Measurements from ENCODE around the gene SHISAL1. TPM values are rescaled to one million over a fixed set of nuclear protein-coding genes. Genes with fewer than 3 reads are reported as not detected.

SHISAL1 gene
- total and polyA plus RNA-seq, 2 donors (not counting 3 experiments of a cell fraction or from before 2014, with no cell fraction given), result 0.01 to 0.07 TPM

GRCh38 chr22:44217346-44217745 is 95.4 kb downstream of the SHISAL1 start:
- H3K4me3 ChIP-seq (replicated peaks in 1 of 3; ENCODE audit: insufficient read depth in 1 of 3, low read depth in 1 of 3, low read length in 3 of 3), result no peak overlapping the region
- H3K4me1 ChIP-seq (ENCODE audit: control insufficient read depth, extremely low read depth, insufficient read depth, low read length), result no peaks in the 10 kb centered on the region
- H3K9me3 ChIP-seq (replicated peaks; ENCODE audit: control insufficient read depth, insufficient read depth, low read length), result no peaks in the 10 kb centered on the region
- POLR2A ChIA-PET, result interaction anchor here (0.5 kb wide), 1 partner anchor 42 kb away, joined by 10 read pairs; no protein-coding TSS in a partner anchor
- TF ChIP-seq, protein P1, sequence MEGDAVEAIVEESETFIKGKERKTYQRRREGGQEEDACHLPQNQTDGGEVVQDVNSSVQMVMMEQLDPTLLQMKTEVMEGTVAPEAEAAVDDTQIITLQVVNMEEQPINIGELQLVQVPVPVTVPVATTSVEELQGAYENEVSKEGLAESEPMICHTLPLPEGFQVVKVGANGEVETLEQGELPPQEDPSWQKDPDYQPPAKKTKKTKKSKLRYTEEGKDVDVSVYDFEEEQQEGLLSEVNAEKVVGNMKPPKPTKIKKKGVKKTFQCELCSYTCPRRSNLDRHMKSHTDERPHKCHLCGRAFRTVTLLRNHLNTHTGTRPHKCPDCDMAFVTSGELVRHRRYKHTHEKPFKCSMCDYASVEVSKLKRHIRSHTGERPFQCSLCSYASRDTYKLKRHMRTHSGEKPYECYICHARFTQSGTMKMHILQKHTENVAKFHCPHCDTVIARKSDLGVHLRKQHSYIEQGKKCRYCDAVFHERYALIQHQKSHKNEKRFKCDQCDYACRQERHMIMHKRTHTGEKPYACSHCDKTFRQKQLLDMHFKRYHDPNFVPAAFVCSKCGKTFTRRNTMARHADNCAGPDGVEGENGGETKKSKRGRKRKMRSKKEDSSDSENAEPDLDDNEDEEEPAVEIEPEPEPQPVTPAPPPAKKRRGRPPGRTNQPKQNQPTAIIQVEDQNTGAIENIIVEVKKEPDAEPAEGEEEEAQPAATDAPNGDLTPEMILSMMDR (IDR thresholded peaks at IDR 0.05; ENCODE audit: extremely low read depth in 1 of 2, insufficient read depth in 1 of 2, low read depth in 1 of 2, low read length in 2 of 2), result no peak
- no peak for TF ChIP-seq POLR2AphosphoS5 (IDR thresholded peaks at IDR 0.05; ENCODE audit: insufficient read depth, low read depth, low read length)
- no peak for TF ChIP-seq FOS (IDR thresholded peaks at IDR 0.05; ENCODE audit: borderline replicate concordance, insufficient read depth, low read length)
- TF ChIP-seq POLR2A (IDR thresholded peaks at IDR 0.05; ENCODE audit: low read depth, low read length), result no peak
- TF ChIP-seq JUN (IDR thresholded peaks at IDR 0.05; ENCODE audit: borderline replicate concordance, insufficient read depth, insufficient read length, low read depth), result no peak
- no peak for TF ChIP-seq GATA2 (IDR thresholded peaks at IDR 0.05; ENCODE audit: insufficient read depth, insufficient read length, low read depth, low read length)
- no peak for TF ChIP-seq EZH2 (IDR thresholded peaks at IDR 0.05; ENCODE audit: borderline replicate concordance, low read depth, low read length, severe bottlenecking)
- no peak for TF ChIP-seq MAX (IDR thresholded peaks at IDR 0.05; ENCODE audit: insufficient read depth, insufficient read length)
- TF ChIP-seq MYC (IDR thresholded peaks at IDR 0.05; ENCODE audit: low read depth, low read length), result no peak
- H3K36me3 ChIP-seq (ENCODE audit: control insufficient read depth in 2 of 2, extremely low read depth in 1 of 2, insufficient read depth in 2 of 2, low read length in 2 of 2), result no peaks in the 10 kb centered on the region
- BruUV-seq (replicated peaks), result no TSS peak
- H3K9ac ChIP-seq (replicated peaks; ENCODE audit: extremely low read depth, insufficient read depth, low read length), result no peak overlapping the region
- no peak for DNase-seq (ENCODE audit: low read depth, low spot score)
- dilution Hi-C loops (cut with MboI; ENCODE audit: extremely low pct_ligation_motif_present, low sequenced_read_pairs) (no loop called here), intact Hi-C loops (cut with micrococcal nuclease) (no loop called here)
- no peak for FAIRE-seq
- H3K79me2 ChIP-seq (ENCODE audit: control insufficient read depth, insufficient read depth, low read length), result no peaks in the 10 kb centered on the region
- H3K9me1 ChIP-seq (replicated peaks; ENCODE audit: control insufficient read depth, extremely low read depth, insufficient read depth, low read length), result no peaks in the 10 kb centered on the region
- H4K20me1 ChIP-seq (replicated peaks; ENCODE audit: control insufficient read depth, extremely low read depth, insufficient read depth, low read length), result no peaks in the 10 kb centered on the region
- H2AFZ ChIP-seq (ENCODE audit: low read depth, low read length), result no peak overlapping the region
- no peak overlapping the region for H3K4me2 ChIP-seq (ENCODE audit: insufficient read depth, low read length)
- H3K27me3 ChIP-seq (ENCODE audit: control insufficient read depth in 2 of 2, insufficient read depth in 2 of 2, low read length in 2 of 2), result no peaks in the 10 kb centered on the region
- CTCF ChIA-PET, result no interaction called here
- H3K27ac ChIP-seq (ENCODE audit: insufficient read depth, low read depth, low read length), result no peak overlapping the region
